GM18868 (cell line): ENCODE results near the gene GNAI2.

Source experiments
- ATAC-seq: cut with Tn5 transposase; IDR thresholded peaks from one replicate; pipeline ENCODE4 v1.9.1; 2021; ENCODE audit warnings: mild to moderate bottlenecking, moderate library complexity; ENCODE audit not compliant: unreplicated experiment

Gene GNAI2

GRCh38 chr3:50295553-50296431 lies 59.8 kb downstream of the GNAI2 start:
- ATAC-seq = no peak

- no peak for ATAC-seq
Observed at GRCh38 chr3:50296721-50297383, 60.8 kb downstream of the GNAI2 start.

- no peak for ATAC-seq
Observed at GRCh38 chr3:50297384-50297775, 61.4 kb downstream of the GNAI2 start.

- no peak for ATAC-seq
Observed at GRCh38 chr3:50297896-50298725, 62.1 kb downstream of the GNAI2 start.

- ATAC-seq = peak; percentile 85
Observed at GRCh38 chr3:50298836-50299637, 63.0 kb downstream of the GNAI2 start, which contains the start of the genes HYAL3 and NAA80. Gene HYAL3 (minus strand): TSS chr3:50299405. CDS start chr3:50295602, 3,803 bp downstream. Gene NAA80 (minus strand): TSS chr3:50299405. CDS start chr3:50297463, 1,942 bp downstream.

- no peak for ATAC-seq
Observed at GRCh38 chr3:50299638-50299928, 63.6 kb downstream of the GNAI2 start.

GRCh38 chr3:50299929-50300680 lies 64.1 kb downstream of the GNAI2 start:
- no peak for ATAC-seq

- ATAC-seq = no peak
Observed at GRCh38 chr3:50300681-50301254, 64.8 kb downstream of the GNAI2 start.

- ATAC-seq = no peak
Observed at GRCh38 chr3:50302095-50303012, 66.3 kb downstream of the GNAI2 start.

- no peak for ATAC-seq
Observed at GRCh38 chr3:50303013-50303815, 67.2 kb downstream of the GNAI2 start, which contains the start of gene HYAL1. Gene HYAL1 (minus strand): TSS chr3:50303574. CDS start chr3:50302956, 618 bp downstream.

- no peak for ATAC-seq
Observed at GRCh38 chr3:50304601-50305000, 68.6 kb downstream of the GNAI2 start.
